CD4-positive, CD25-positive, alpha-beta regulatory T cell (primary cell): ENCODE measurements around the gene PDE3A. TPM values are rescaled to one million over a fixed set of nuclear protein-coding genes. Genes with fewer than 3 reads are reported as not detected.

Experiments used
- ATAC-seq, 2 donors: fragments of 150-1000 bp; cut with Tn5 transposase; one replicate each; pipeline ENCODE4 v1.10.0; 2021; ENCODE audit warnings: low read depth in 2 of 2, moderate number of reproducible peaks in 2 of 2, moderate library complexity in 1 of 2
- DNase-seq, 3 donors: peaks; one replicate each; pipeline versions ENCODE4 v3.0.0 to v3.0.0-alpha.2; 2012 to 2022; ENCODE audit warnings: mixed read lengths in 1 of 3
- H3K27ac ChIP-seq: one replicate; pipeline ENCODE4 v1.7.0; 2013; ENCODE audit warnings: mild to moderate bottlenecking, low read length; ENCODE audit not compliant: insufficient read depth, poor library complexity, severe bottlenecking
- H3K27me3 ChIP-seq: one replicate; pipeline ENCODE4 v1.7.0; 2013; ENCODE audit warnings: low read length; ENCODE audit not compliant: control insufficient read depth, insufficient read depth
- H3K36me3 ChIP-seq: one replicate; pipeline ENCODE4 v1.7.0; 2013; ENCODE audit warnings: mild to moderate bottlenecking, low read length, moderate library complexity; ENCODE audit not compliant: control insufficient read depth, insufficient read depth
- H3K4me1 ChIP-seq: 2 replicates; pipeline ENCODE4 v1.7.0; 2013; ENCODE audit warnings: mild to moderate bottlenecking, low read length; ENCODE audit not compliant: insufficient read depth, control insufficient read depth, poor library complexity, severe bottlenecking
- H3K4me3 ChIP-seq: one replicate; pipeline ENCODE4 v1.7.0; 2013; ENCODE audit warnings: low read depth, mild to moderate bottlenecking, low read length, moderate library complexity
- H3K9me3 ChIP-seq, 2 experiments: 1 replicate in 1 of 2; 2 replicates in 1 of 2; pipeline ENCODE4 v1.7.0; 2013; ENCODE audit warnings: low read length in 2 of 2, mild to moderate bottlenecking in 1 of 2, moderate library complexity in 1 of 2; ENCODE audit not compliant: control insufficient read depth in 2 of 2
- H3K27ac Mint-ChIP-seq, 3 donors: one replicate each; pipeline ENCODE4 v1.8.0; 2020 to 2022; ENCODE audit warnings: mild to moderate bottlenecking in 3 of 3, mixed read lengths in 3 of 3, moderate library complexity in 2 of 3
- H3K27me3 Mint-ChIP-seq: one replicate; pipeline ENCODE4 v1.8.0; 2022; ENCODE audit warnings: mild to moderate bottlenecking, mixed read lengths
- H3K36me3 Mint-ChIP-seq: one replicate; pipeline ENCODE4 v1.8.0; 2020; ENCODE audit warnings: mixed read lengths
- H3K4me1 Mint-ChIP-seq, 4 donors: one replicate each; pipeline ENCODE4 v1.8.0; 2020 to 2022; ENCODE audit warnings: mixed read lengths in 4 of 4, mild to moderate bottlenecking in 1 of 4
- H3K4me3 Mint-ChIP-seq, 4 donors: one replicate each; pipeline ENCODE4 v1.8.0; 2020 to 2022; ENCODE audit warnings: mild to moderate bottlenecking in 4 of 4, mixed read lengths in 4 of 4, moderate library complexity in 3 of 4
- H3K9me3 Mint-ChIP-seq, 7 donors: one replicate each; pipeline ENCODE4 v1.8.0; 2020 to 2022; ENCODE audit warnings: mixed read lengths in 7 of 7, mild to moderate bottlenecking in 3 of 7, moderate library complexity in 2 of 7
- polyA plus RNA-seq, 4 donors: library from polyadenylated mRNA; unstranded; fragments of 300-500 nt; fragmentation: Illumina TruSeq; gene quantifications; one replicate each; pipeline ENCODE4 v1.2.3, GENCODE V29; 2021
- total RNA-seq: library from RNA; stranded (reverse); gene quantifications from one replicate; pipeline ENCODE4 v1.2.3, GENCODE V29; 2022

Gene PDE3A
- total and polyA plus RNA-seq, 5 donors from 2014 or later: 0.05 to 0.30 TPM; not detected in 3

- no peaks in the 10 kb centered on the region for H3K27me3 Mint-ChIP-seq
- Histone ChIP-seq H3K36me3 (no peaks in the 10 kb centered on the region), H3K27ac (no peak overlapping the region), H3K4me1 (no peaks in the 10 kb centered on the region), H3K27me3 (no peaks in the 10 kb centered on the region), H3K9me3 (no peaks in the 10 kb centered on the region), H3K4me3 (no peak overlapping the region)
- H3K9me3 Mint-ChIP-seq: peaks cover 0 to 1% (median 0%) of the 10 kb centered on the region in 7 donors
- no peak overlapping the region for H3K27ac Mint-ChIP-seq
- no peak overlapping the region for H3K4me3 Mint-ChIP-seq
- ATAC-seq (no peak), DNase-seq (no peak)
- no peaks in the 10 kb centered on the region for H3K36me3 Mint-ChIP-seq
- H3K4me1 Mint-ChIP-seq: no peaks in the 10 kb centered on the region
Observed at GRCh38 chr12:20476551-20476950, 108.2 kb downstream of the PDE3A start.

- no peaks in the 10 kb centered on the region for H3K9me3 ChIP-seq
- Mint-ChIP-seq H3K27me3 (no peaks in the 10 kb centered on the region), H3K27ac (no peak overlapping the region), H3K4me3 (no peak overlapping the region), H3K36me3 (no peaks in the 10 kb centered on the region), H3K9me3 (peaks cover 0 to 1% (median 0%) of the 10 kb centered on the region in 7 donors), H3K4me1 (no peaks in the 10 kb centered on the region)
- H3K4me1 ChIP-seq: no peaks in the 10 kb centered on the region
- DNase-seq (no peak), ATAC-seq (no peak)
- H3K36me3 ChIP-seq: no peaks in the 10 kb centered on the region
- no peak overlapping the region for H3K27ac ChIP-seq
- no peaks in the 10 kb centered on the region for H3K27me3 ChIP-seq
- no peak overlapping the region for H3K4me3 ChIP-seq
Observed at GRCh38 chr12:20477255-20477654, 108.9 kb downstream of the PDE3A start.

GRCh38 chr12:20477672-20478071 is 109.3 kb downstream of the PDE3A start:
- Histone ChIP-seq H3K36me3 (no peaks in the 10 kb centered on the region), H3K27me3 (no peaks in the 10 kb centered on the region), H3K4me3 (no peak overlapping the region), H3K9me3 (no peaks in the 10 kb centered on the region), H3K4me1 (no peaks in the 10 kb centered on the region), H3K27ac (no peak overlapping the region)
- Mint-ChIP-seq H3K4me3 (no peak overlapping the region), H3K9me3 (peaks cover 0 to 1% (median 0%) of the 10 kb centered on the region in 7 donors), H3K27ac (no peak overlapping the region), H3K27me3 (no peaks in the 10 kb centered on the region), H3K36me3 (no peaks in the 10 kb centered on the region), H3K4me1 (no peaks in the 10 kb centered on the region)
- ATAC-seq (no peak), DNase-seq (no peak)

GRCh38 chr12:20482491-20483054 is 114.2 kb downstream of the PDE3A start:
- Mint-ChIP-seq H3K36me3 (no peaks in the 10 kb centered on the region), H3K4me3 (no peak overlapping the region), H3K27ac (no peak overlapping the region), H3K9me3 (no peaks in the 10 kb centered on the region), H3K4me1 (no peaks in the 10 kb centered on the region), H3K27me3 (no peaks in the 10 kb centered on the region)
- ATAC-seq: no peak
- Histone ChIP-seq H3K9me3 (no peaks in the 10 kb centered on the region), H3K27me3 (no peaks in the 10 kb centered on the region), H3K4me3 (no peak overlapping the region), H3K27ac (no peak overlapping the region), H3K4me1 (no peaks in the 10 kb centered on the region), H3K36me3 (no peaks in the 10 kb centered on the region)
- no peak for DNase-seq

- no peaks in the 10 kb centered on the region for H3K27me3 Mint-ChIP-seq
- Histone ChIP-seq H3K9me3 (no peaks in the 10 kb centered on the region), H3K27ac (no peak overlapping the region), H3K4me3 (no peak overlapping the region), H3K36me3 (no peaks in the 10 kb centered on the region), H3K27me3 (no peaks in the 10 kb centered on the region), H3K4me1 (no peaks in the 10 kb centered on the region)
- no peaks in the 10 kb centered on the region for H3K9me3 Mint-ChIP-seq
- no peak for ATAC-seq
- H3K36me3 Mint-ChIP-seq: no peaks in the 10 kb centered on the region
- DNase-seq: no peak
- no peak overlapping the region for H3K4me3 Mint-ChIP-seq
- H3K27ac Mint-ChIP-seq: no peak overlapping the region
- H3K4me1 Mint-ChIP-seq: no peaks in the 10 kb centered on the region
Observed at GRCh38 chr12:20483776-20484175, 115.4 kb downstream of the PDE3A start.

GRCh38 chr12:20486233-20486632 is 117.9 kb downstream of the PDE3A start:
- H3K4me1 ChIP-seq: no peaks in the 10 kb centered on the region
- Mint-ChIP-seq H3K9me3 (peaks cover 0 to 2% (median 0%) of the 10 kb centered on the region in 7 donors), H3K4me3 (no peak overlapping the region), H3K27ac (peak overlapping the region in 1 of 3 donors; percentile 23), H3K27me3 (no peaks in the 10 kb centered on the region), H3K4me1 (no peaks in the 10 kb centered on the region), H3K36me3 (no peaks in the 10 kb centered on the region)
- H3K36me3 ChIP-seq: no peaks in the 10 kb centered on the region
- DNase-seq: no peak
- H3K27ac ChIP-seq: no peak overlapping the region
- no peak overlapping the region for H3K4me3 ChIP-seq
- H3K27me3 ChIP-seq: no peaks in the 10 kb centered on the region
- no peaks in the 10 kb centered on the region for H3K9me3 ChIP-seq
- no peak for ATAC-seq

GRCh38 chr12:20487519-20487918 is 119.2 kb downstream of the PDE3A start:
- Histone ChIP-seq H3K4me3 (no peak overlapping the region), H3K4me1 (no peaks in the 10 kb centered on the region), H3K36me3 (no peaks in the 10 kb centered on the region), H3K27me3 (no peaks in the 10 kb centered on the region), H3K27ac (no peak overlapping the region), H3K9me3 (no peaks in the 10 kb centered on the region)
- DNase-seq (no peak), ATAC-seq (no peak)
- no peaks in the 10 kb centered on the region for H3K27me3 Mint-ChIP-seq
- H3K9me3 Mint-ChIP-seq: peaks cover 0 to 4% (median 0%) of the 10 kb centered on the region in 7 donors
- no peaks in the 10 kb centered on the region for H3K4me1 Mint-ChIP-seq
- no peak overlapping the region for H3K27ac Mint-ChIP-seq
- no peak overlapping the region for H3K4me3 Mint-ChIP-seq
- no peaks in the 10 kb centered on the region for H3K36me3 Mint-ChIP-seq

- Histone ChIP-seq H3K4me3 (no peak overlapping the region), H3K27ac (no peak overlapping the region), H3K27me3 (no peaks in the 10 kb centered on the region), H3K4me1 (no peaks in the 10 kb centered on the region), H3K36me3 (no peaks in the 10 kb centered on the region), H3K9me3 (no peaks in the 10 kb centered on the region)
- Mint-ChIP-seq H3K4me3 (no peak overlapping the region), H3K27me3 (no peaks in the 10 kb centered on the region), H3K27ac (no peak overlapping the region), H3K9me3 (peaks cover 0 to 4% (median 0%) of the 10 kb centered on the region in 7 donors), H3K36me3 (no peaks in the 10 kb centered on the region), H3K4me1 (no peaks in the 10 kb centered on the region)
- DNase-seq (no peak), ATAC-seq (no peak)
Observed at GRCh38 chr12:20489645-20490044, 121.3 kb downstream of the PDE3A start.
